HEK293 (cell line): ENCODE data around the gene MAP2.

ENCODE experiments used
- CTCF ChIA-PET: fragments of 350-600 bp; formaldehyde crosslinking; extraction: SDS; loops from one replicate; lab custom pipeline; 2021; ENCODE audit warnings: antibody characterized with exemption; lab: Yijun Ruan, JAX
- POLR2A ChIA-PET: fragments of 300-600 bp; formaldehyde crosslinking; extraction: SDS; loops from one replicate; lab custom pipeline; 2020; ENCODE audit warnings: antibody characterized with exemption, inconsistent platforms; lab: Yijun Ruan, JAX
- H3K27ac ChIP-seq: fragments of 200-500 bp; sonication (Bioruptor generic); 2 replicates; pipeline ENCODE4 v1.5.1; 2014; ENCODE audit warnings: low read depth, low read length, control low read depth, inconsistent platforms; ENCODE audit errors: extremely low read depth
- H3K36me3 ChIP-seq, 2 experiments: fragments of 200-500 bp in 1 of 2; sonication (Bioruptor generic) in 1 of 2; 1 replicate in 1 of 2; 2 replicates in 1 of 2; pipeline ENCODE4 v1.5.1; 2014 to 2017; ENCODE audit warnings: inconsistent platforms in 2 of 2, low read length in 2 of 2; ENCODE audit not compliant: control insufficient read depth in 2 of 2, insufficient read depth in 1 of 2
- H3K4me1 ChIP-seq: fragments of 200-500 bp; sonication (Bioruptor generic); 2 replicates; pipeline ENCODE4 v1.5.1; 2014; ENCODE audit warnings: mild to moderate bottlenecking, low read length, inconsistent platforms; ENCODE audit not compliant: control insufficient read depth, insufficient read depth
- H3K4me3 ChIP-seq: 2 replicates; pipeline ENCODE4 v1.5.1; 2011; ENCODE audit warnings: low read depth, mild to moderate bottlenecking, control low read depth, low read length, moderate library complexity
- H3K9me3 ChIP-seq: fragments of 200-500 bp; sonication (Bioruptor generic); 2 replicates; pipeline ENCODE4 v1.5.1; 2014; ENCODE audit warnings: low read depth, low read length, inconsistent platforms; ENCODE audit not compliant: control insufficient read depth, insufficient read depth
- MYNN ChIP-seq: fragments of 450-650 bp; formaldehyde crosslinking; IDR thresholded peaks from 2 replicates; pipeline ENCODE4 v1.5.1; 2016; ENCODE audit warnings: missing biosample characterization, missing genetic modification characterization, borderline replicate concordance
- PRDM1 ChIP-seq: fragments of 450-650 bp; formaldehyde crosslinking; IDR thresholded peaks from 2 replicates; pipeline ENCODE4; 2016; ENCODE audit warnings: missing biosample characterization, missing genetic modification characterization
- SALL2 ChIP-seq: fragments of 450-650 bp; formaldehyde crosslinking; IDR thresholded peaks from 2 replicates; pipeline ENCODE4 v1.5.0; 2017; ENCODE audit warnings: missing biosample characterization, mild to moderate bottlenecking, missing genetic modification characterization, borderline replicate concordance
- YY2 ChIP-seq: fragments of 450-650 bp; formaldehyde crosslinking; IDR thresholded peaks from 2 replicates; pipeline ENCODE4 v1.5.1; 2016; ENCODE audit warnings: missing biosample characterization, missing genetic modification characterization
- ZBTB21 ChIP-seq: fragments of 450-650 bp; formaldehyde crosslinking; IDR thresholded peaks from 2 replicates; pipeline ENCODE4 v1.5.1; 2017; ENCODE audit warnings: missing biosample characterization, missing genetic modification characterization
- ZBTB8A ChIP-seq: fragments of 450-650 bp; formaldehyde crosslinking; IDR thresholded peaks from 2 replicates; pipeline ENCODE4 v1.5.1; 2016; ENCODE audit warnings: missing biosample characterization, missing genetic modification characterization
- ZFP3 ChIP-seq: fragments of 450-650 bp; formaldehyde crosslinking; IDR thresholded peaks from 2 replicates; pipeline ENCODE4 v1.5.1; 2016; ENCODE audit warnings: low read depth, missing biosample characterization, missing genetic modification characterization
- ZNF221 ChIP-seq: fragments of 450-650 bp; formaldehyde crosslinking; IDR thresholded peaks from 2 replicates; pipeline ENCODE4 v1.5.1; 2017; ENCODE audit warnings: missing biosample characterization, missing genetic modification characterization, borderline replicate concordance
- ZNF23 ChIP-seq: fragments of 450-650 bp; formaldehyde crosslinking; IDR thresholded peaks from 2 replicates; pipeline ENCODE4 v1.5.1; 2016; ENCODE audit warnings: missing biosample characterization, missing genetic modification characterization, borderline replicate concordance
- ZNF274 ChIP-seq, 2 experiments: fragments of 200-500 bp in 1 of 2; fragments of 450-650 bp in 1 of 2; sonication (Bioruptor generic) in 1 of 2; formaldehyde crosslinking in 1 of 2; IDR thresholded peaks; 2 replicates each; pipeline versions ENCODE4 v1.5.1 to v1.6.1; 2014 to 2016; ENCODE audit warnings: borderline replicate concordance in 1 of 2, inconsistent platforms in 1 of 2, low read length in 1 of 2, missing biosample characterization in 1 of 2, missing genetic modification characterization in 1 of 2
- ZNF311 ChIP-seq: fragments of 450-650 bp; formaldehyde crosslinking; IDR thresholded peaks from 2 replicates; pipeline ENCODE4 v1.5.1; 2017; ENCODE audit warnings: missing biosample characterization, missing genetic modification characterization, borderline replicate concordance
- ZNF324 ChIP-seq: fragments of 450-650 bp; formaldehyde crosslinking; IDR thresholded peaks from 2 replicates; pipeline ENCODE4 v1.5.1; 2016; ENCODE audit warnings: missing biosample characterization, missing genetic modification characterization
- ZNF37A ChIP-seq: fragments of 450-650 bp; IDR thresholded peaks from 2 replicates; pipeline ENCODE4 v1.5.1; 2018; ENCODE audit warnings: missing biosample characterization, missing genetic modification characterization
- ZNF510 ChIP-seq: fragments of 450-650 bp; formaldehyde crosslinking; IDR thresholded peaks from 2 replicates; pipeline ENCODE4 v1.5.1; 2018; ENCODE audit warnings: mild to moderate bottlenecking, missing genetic modification characterization, missing biosample characterization; ENCODE audit not compliant: insufficient replicate concordance
- ZNF514 ChIP-seq: fragments of 450-650 bp; formaldehyde crosslinking; IDR thresholded peaks from 2 replicates; pipeline ENCODE4 v1.5.1; 2016; ENCODE audit warnings: missing biosample characterization, missing genetic modification characterization
- ZNF561 ChIP-seq: fragments of 450-650 bp; IDR thresholded peaks from 2 replicates; pipeline ENCODE4 v1.5.1; 2018; ENCODE audit warnings: missing biosample characterization, missing genetic modification characterization, borderline replicate concordance
- ZNF654 ChIP-seq: fragments of 450-650 bp; formaldehyde crosslinking; IDR thresholded peaks from 2 replicates; pipeline ENCODE4 v1.5.1; 2016; ENCODE audit warnings: low read depth, missing biosample characterization, missing genetic modification characterization
- ZNF658 ChIP-seq: fragments of 450-650 bp; formaldehyde crosslinking; IDR thresholded peaks from 2 replicates; pipeline ENCODE4; 2016; ENCODE audit warnings: missing biosample characterization, missing genetic modification characterization
- ZNF701 ChIP-seq: fragments of 450-650 bp; formaldehyde crosslinking; IDR thresholded peaks from 2 replicates; pipeline ENCODE4 v1.5.1; 2016; ENCODE audit warnings: missing biosample characterization, missing genetic modification characterization
- ZSCAN16 ChIP-seq: fragments of 450-650 bp; formaldehyde crosslinking; IDR thresholded peaks from 2 replicates; pipeline ENCODE4 v1.5.1; 2016; ENCODE audit warnings: missing biosample characterization, missing genetic modification characterization
- TF ChIP-seq, protein P1 (sequence below): fragments of 450-650 bp; formaldehyde crosslinking; IDR thresholded peaks from 2 replicates; pipeline ENCODE4 v1.5.1; 2017; ENCODE audit warnings: missing biosample characterization, missing genetic modification characterization
- TF ChIP-seq, protein P2 (sequence below): fragments of 450-650 bp; formaldehyde crosslinking; IDR thresholded peaks from 2 replicates; pipeline ENCODE4 v1.5.1; 2016; ENCODE audit warnings: missing biosample characterization, missing genetic modification characterization, borderline replicate concordance
- TF ChIP-seq, protein P3 (sequence below): fragments of 450-650 bp; formaldehyde crosslinking; IDR thresholded peaks from 2 replicates; pipeline ENCODE4 v1.5.1; 2016; ENCODE audit warnings: missing biosample characterization, missing genetic modification characterization, borderline replicate concordance

The MAP2 gene

DNA sequence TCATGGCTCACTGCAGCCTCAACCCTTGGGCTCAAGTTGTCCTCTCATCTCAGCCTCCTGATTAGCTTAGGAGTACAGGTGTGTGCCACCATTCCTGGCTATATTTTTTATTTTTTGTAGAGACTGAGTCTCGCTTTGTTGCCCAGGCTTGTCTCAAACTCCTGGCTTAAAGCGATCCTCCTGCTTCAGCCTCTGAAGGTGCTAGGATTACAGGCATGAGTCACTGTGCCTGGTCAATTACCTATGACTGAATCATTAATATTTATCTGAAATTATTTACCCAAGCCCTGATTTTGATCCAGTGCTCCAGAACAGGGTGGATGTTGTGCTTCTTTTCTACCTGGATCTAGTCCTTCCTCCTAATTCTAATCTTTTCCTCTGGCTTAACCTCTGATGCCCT lies 87.8 kb downstream of the MAP2 start:
- CTCF ChIA-PET, result interaction anchor here (0.7 to 1.2 kb wide), 2 partner anchors 88 to 91 kb away, joined by 3 read pairs; partner anchors contain the start of gene MAP2
- H3K36me3 ChIP-seq, result no peaks in the 10 kb centered on the region
- no peak overlapping the region for H3K4me3 ChIP-seq
- TF ChIP-seq YY2 (tag by site-specific recombination) (no peak), ZBTB21 (tag by site-specific recombination) (no peak), ZNF658 (tag by site-specific recombination) (no peak)
- TF ChIP-seq, protein P1, sequence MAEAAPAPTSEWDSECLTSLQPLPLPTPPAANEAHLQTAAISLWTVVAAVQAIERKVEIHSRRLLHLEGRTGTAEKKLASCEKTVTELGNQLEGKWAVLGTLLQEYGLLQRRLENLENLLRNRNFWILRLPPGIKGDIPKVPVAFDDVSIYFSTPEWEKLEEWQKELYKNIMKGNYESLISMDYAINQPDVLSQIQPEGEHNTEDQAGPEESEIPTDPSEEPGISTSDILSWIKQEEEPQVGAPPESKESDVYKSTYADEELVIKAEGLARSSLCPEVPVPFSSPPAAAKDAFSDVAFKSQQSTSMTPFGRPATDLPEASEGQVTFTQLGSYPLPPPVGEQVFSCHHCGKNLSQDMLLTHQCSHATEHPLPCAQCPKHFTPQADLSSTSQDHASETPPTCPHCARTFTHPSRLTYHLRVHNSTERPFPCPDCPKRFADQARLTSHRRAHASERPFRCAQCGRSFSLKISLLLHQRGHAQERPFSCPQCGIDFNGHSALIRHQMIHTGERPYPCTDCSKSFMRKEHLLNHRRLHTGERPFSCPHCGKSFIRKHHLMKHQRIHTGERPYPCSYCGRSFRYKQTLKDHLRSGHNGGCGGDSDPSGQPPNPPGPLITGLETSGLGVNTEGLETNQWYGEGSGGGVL (tag by site-specific recombination), result no peak
- H3K9me3 ChIP-seq, result no peaks in the 10 kb centered on the region
- POLR2A ChIA-PET, result no interaction called here
- no peaks in the 10 kb centered on the region for H3K4me1 ChIP-seq
- H3K27ac ChIP-seq, result no peak overlapping the region

DNA sequence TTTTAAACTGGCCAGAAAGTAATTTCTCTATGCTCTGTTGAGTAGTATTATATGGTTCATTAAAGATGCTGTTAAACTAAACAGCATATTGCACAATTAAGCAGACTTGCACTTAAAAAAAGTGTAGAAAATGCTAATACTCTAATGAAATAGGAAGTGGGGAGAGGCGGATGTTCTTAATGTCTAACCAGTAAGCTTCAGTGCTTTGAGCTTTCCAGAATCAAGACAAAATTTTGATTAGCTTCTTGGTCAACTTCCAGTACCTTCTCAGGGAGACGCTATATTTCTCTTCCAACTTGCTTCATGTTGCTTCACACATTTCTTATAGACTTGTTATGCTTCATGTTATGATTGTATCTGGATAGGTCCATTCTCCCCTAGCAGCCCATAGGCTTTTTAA lies 89.1 kb downstream of the MAP2 start:
- Histone ChIP-seq H3K9me3 (no peaks in the 10 kb centered on the region), H3K4me1 (no peaks in the 10 kb centered on the region), H3K36me3 (no peaks in the 10 kb centered on the region), H3K4me3 (no peak overlapping the region), H3K27ac (no peak overlapping the region)
- TF ChIP-seq ZFP3 (tag by site-specific recombination) (no peak), ZNF311 (no peak), MYNN (tag by site-specific recombination) (no peak), ZNF37A (no peak), ZNF561 (no peak), ZNF274 (IDR thresholded peaks at IDR 0.05; ENCODE audit: low read length) (no peak), ZNF274 (tag by site-specific recombination; IDR thresholded peaks at IDR 0.05; ENCODE audit: borderline replicate concordance) (no peak), ZNF221 (tag by site-specific recombination) (no peak), ZNF701 (tag by site-specific recombination) (no peak), ZNF510 (no peak), ZSCAN16 (tag by site-specific recombination) (no peak), ZNF514 (tag by site-specific recombination) (no peak), ZBTB8A (no peak), SALL2 (no peak), ZNF23 (tag by site-specific recombination) (no peak), ZNF654 (tag by site-specific recombination) (no peak), PRDM1 (tag by site-specific recombination) (no peak), ZNF324 (no peak)
- TF ChIP-seq, protein P2, sequence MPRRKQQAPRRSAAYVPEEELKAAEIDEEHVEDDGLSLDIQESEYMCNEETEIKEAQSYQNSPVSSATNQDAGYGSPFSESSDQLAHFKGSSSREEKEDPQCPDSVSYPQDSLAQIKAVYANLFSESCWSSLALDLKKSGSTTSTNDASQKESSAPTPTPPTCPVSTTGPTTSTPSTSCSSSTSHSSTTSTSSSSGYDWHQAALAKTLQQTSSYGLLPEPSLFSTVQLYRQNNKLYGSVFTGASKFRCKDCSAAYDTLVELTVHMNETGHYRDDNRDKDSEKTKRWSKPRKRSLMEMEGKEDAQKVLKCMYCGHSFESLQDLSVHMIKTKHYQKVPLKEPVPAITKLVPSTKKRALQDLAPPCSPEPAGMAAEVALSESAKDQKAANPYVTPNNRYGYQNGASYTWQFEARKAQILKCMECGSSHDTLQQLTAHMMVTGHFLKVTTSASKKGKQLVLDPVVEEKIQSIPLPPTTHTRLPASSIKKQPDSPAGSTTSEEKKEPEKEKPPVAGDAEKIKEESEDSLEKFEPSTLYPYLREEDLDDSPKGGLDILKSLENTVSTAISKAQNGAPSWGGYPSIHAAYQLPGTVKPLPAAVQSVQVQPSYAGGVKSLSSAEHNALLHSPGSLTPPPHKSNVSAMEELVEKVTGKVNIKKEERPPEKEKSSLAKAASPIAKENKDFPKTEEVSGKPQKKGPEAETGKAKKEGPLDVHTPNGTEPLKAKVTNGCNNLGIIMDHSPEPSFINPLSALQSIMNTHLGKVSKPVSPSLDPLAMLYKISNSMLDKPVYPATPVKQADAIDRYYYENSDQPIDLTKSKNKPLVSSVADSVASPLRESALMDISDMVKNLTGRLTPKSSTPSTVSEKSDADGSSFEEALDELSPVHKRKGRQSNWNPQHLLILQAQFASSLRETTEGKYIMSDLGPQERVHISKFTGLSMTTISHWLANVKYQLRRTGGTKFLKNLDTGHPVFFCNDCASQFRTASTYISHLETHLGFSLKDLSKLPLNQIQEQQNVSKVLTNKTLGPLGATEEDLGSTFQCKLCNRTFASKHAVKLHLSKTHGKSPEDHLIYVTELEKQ, result no peak
- TF ChIP-seq, protein P3, sequence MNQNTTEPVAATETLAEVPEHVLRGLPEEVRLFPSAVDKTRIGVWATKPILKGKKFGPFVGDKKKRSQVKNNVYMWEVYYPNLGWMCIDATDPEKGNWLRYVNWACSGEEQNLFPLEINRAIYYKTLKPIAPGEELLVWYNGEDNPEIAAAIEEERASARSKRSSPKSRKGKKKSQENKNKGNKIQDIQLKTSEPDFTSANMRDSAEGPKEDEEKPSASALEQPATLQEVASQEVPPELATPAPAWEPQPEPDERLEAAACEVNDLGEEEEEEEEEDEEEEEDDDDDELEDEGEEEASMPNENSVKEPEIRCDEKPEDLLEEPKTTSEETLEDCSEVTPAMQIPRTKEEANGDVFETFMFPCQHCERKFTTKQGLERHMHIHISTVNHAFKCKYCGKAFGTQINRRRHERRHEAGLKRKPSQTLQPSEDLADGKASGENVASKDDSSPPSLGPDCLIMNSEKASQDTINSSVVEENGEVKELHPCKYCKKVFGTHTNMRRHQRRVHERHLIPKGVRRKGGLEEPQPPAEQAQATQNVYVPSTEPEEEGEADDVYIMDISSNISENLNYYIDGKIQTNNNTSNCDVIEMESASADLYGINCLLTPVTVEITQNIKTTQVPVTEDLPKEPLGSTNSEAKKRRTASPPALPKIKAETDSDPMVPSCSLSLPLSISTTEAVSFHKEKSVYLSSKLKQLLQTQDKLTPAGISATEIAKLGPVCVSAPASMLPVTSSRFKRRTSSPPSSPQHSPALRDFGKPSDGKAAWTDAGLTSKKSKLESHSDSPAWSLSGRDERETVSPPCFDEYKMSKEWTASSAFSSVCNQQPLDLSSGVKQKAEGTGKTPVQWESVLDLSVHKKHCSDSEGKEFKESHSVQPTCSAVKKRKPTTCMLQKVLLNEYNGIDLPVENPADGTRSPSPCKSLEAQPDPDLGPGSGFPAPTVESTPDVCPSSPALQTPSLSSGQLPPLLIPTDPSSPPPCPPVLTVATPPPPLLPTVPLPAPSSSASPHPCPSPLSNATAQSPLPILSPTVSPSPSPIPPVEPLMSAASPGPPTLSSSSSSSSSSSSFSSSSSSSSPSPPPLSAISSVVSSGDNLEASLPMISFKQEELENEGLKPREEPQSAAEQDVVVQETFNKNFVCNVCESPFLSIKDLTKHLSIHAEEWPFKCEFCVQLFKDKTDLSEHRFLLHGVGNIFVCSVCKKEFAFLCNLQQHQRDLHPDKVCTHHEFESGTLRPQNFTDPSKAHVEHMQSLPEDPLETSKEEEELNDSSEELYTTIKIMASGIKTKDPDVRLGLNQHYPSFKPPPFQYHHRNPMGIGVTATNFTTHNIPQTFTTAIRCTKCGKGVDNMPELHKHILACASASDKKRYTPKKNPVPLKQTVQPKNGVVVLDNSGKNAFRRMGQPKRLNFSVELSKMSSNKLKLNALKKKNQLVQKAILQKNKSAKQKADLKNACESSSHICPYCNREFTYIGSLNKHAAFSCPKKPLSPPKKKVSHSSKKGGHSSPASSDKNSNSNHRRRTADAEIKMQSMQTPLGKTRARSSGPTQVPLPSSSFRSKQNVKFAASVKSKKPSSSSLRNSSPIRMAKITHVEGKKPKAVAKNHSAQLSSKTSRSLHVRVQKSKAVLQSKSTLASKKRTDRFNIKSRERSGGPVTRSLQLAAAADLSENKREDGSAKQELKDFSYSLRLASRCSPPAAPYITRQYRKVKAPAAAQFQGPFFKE (tag by site-specific recombination), result no peak
- ChIA-PET POLR2A (no interaction called here), CTCF (interaction anchor here (1.2 kb wide), 1 partner anchor 89 kb away, joined by 3 read pairs; the partner anchor contains the start of gene MAP2)
